GM19238 (cell line): Measurements from ENCODE around the gene PDZD8.
A peak's percentile ranks its signal among the peaks of the same experiment; 100 is the strongest.

Experiments used
- DNase-seq: peaks from one replicate; pipeline ENCODE4 v3.0.0; 2011; ENCODE audit warnings: low spot score; ENCODE audit not compliant: insufficient read length

Gene PDZD8

DNA sequence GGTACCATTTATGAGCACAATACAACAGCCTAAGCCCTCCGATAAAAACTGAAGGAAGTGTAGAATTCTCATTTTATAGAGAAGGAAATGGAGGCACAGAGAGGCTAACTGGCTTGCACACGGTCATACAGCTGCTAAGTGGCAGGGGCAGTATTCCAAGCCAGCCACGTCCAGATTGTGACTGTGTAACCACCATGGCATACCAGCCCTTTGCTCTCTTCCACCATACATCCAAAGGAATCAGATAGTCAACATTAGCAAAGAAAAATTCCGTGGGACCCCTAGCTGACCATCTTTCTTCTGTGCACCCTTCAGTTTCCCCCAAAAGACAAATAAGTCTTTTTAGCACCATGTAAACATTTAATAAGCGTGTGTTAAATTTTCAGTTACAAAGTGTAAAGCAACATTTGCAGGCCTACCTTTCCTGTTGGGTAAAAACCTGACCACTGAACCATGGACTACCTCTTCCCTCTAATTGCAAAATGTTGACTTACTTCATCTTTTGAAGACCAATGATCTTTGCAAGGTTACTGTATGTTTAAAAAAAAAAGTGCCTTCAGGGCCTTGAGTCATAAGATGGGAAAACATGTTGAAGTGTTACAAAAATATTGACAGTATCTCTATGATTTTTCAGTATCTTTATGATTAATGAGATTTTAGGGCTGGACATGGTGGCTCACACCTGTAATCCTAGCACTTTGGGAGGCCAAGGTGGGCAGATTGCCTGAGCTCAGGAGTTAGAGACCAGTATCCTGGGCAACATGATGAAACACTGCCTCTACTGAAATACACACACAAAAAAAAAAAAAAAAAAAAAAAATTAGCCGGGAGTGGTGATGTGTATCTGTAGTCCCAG is 24.3 kb upstream of the PDZD8 start:
- DNase-seq, result no peak

GRCh38 chr10:117398029-117398428 is 22.8 kb upstream of the PDZD8 start:
- no peak for DNase-seq

- no peak for DNase-seq
Observed at GRCh38 chr10:117391436-117392205, 16.4 kb upstream of the PDZD8 start.

DNA sequence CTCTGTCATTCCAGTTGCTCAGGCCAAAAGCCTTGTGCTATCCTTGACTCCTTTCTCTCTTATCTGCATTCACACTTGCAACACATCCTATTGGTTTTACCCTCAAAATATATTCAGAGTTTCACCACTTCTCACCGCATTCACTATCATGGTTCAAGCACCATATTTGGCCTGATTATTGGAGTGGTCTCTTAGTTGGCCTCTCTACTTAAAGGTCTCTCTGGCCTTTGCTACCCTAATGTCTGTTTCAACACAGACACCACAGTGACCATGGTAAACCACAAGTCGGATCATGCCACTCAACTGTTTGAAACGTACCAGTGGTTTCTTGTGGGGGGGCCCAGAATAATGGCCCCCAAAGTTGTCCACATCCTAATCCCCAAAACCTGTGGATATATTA is 15.2 kb upstream of the PDZD8 start:
- no peak for DNase-seq

- DNase-seq, result no peak
Observed at GRCh38 chr10:117386805-117387204, 11.6 kb upstream of the PDZD8 start.

DNA sequence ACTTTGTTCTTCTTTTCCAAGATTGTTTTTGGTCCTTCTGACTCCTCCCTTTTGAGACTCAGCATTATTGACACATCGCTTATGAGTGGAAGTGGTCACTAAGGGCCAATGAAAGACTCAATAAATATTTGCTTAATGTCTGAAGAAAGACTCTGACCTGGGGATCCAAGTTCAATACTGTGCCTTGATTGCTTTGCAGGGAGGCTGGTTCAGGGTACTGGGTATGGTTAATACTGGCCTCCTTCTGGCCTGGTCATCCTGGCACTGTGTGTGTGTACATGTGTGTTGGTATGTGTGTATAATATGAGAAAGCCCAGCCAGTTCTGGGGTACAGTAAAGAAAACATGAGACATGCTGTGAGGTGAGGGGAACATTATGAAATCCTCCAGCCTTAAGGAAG is 7.6 kb upstream of the PDZD8 start:
- no peak for DNase-seq

DNA sequence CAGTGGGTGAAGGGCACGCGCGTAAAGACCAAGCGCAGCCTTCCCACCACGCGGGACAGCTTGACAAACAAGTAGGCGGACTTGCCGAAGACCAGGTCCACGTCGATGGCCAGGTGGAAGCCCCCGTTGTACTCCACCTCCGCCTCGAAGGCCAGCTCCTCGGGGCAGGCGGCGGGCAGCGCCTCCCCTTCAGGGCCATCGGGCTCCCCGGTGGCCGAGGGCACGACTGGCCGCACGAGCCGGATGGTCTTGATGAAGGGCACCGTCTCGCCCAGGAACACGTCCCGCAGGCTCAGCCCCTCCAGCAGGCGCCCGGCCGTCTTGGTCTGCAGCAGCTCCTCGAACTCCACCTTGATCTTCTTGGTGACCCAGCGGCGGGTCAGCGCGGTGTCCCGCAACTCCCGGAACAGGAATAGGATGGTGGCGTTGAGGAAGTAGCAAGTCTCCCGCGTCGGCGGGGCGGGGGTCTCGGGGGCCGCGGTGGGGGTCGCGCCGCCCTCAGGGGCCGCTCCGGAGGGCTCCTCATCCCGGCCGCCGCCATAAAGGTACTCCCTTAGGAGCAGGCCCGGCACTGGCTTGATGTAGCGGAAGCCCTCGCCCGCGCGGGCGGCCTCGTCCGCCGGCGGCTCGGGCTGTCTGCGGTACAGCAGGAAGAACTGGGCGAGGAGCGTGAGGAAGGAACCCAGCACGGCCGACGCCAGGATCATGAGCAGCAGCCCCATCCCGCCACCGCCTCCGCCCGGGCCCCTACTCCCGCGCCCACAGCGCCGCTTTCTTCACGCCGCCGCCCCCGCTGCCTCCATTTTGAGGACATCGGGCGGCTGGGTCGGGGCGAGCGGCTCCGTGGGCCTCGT is 507 bp downstream of the PDZD8 start:
- DNase-seq, result peak; percentile 48

- DNase-seq, result peak; percentile 5
Observed at GRCh38 chr10:117373823-117374505, 1.3 kb downstream of the PDZD8 start.

DNA sequence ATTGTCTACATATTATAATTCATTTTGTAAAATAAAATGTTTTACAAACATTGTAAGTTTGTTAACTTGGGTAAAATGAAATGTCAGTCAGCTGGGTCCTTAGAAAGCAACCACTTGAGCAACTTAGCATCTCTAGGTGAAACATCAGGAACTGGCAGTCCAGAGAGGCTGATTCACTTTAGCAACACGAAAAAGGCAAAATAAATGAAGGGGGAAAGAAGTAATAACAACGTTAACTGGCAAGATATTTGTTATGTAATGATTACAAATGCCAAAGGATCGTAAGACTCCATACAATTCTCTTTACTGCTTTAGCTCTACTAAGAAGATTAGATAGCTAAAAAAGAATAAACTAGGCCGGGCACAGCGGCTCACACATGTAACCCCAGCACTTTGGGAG is 5.0 kb downstream of the PDZD8 start:
- no peak for DNase-seq

DNA sequence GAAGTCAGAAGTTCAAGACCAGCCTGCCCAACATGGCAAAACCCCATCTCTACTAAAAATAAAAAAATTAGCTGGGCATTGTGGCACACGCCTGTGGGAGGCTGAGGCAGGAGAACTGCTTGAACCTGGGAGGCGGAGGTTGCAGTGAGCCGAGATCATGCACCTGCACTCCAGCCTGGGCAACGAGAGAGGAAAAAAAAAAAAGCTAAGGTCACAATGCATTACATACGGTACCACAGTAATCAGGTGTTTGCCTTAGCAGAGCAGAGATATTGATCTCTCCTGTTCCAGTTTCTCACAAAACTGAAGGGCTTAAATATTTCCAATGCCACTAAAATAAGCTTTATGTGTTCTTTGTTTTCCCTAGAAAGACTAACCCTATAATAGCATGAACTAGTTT is 7.5 kb downstream of the PDZD8 start:
- no peak for DNase-seq

- no peak for DNase-seq
Observed at GRCh38 chr10:117366741-117367140, 8.5 kb downstream of the PDZD8 start.

DNA sequence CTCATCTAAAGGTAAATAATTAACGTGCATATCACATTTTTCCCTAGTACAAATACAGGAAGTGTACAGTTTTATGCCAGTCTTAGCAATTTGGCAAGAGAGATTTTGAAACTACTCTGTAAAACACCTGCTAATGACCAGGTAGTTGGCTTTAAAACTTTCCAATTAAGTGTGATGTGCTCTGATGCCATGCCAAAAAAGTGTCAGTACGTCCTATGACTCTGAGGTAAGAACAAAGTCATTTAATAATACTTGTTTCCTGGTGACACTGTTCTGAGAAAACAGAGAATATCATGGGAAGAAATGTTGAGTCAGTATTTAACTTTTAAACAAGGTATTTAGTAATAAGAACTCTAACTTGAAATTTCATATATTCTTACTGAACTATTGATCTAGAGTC is 9.6 kb downstream of the PDZD8 start:
- no peak for DNase-seq

GRCh38 chr10:117364110-117364960 is 10.9 kb downstream of the PDZD8 start:
- no peak for DNase-seq

GRCh38 chr10:117363028-117363427 is 12.2 kb downstream of the PDZD8 start:
- DNase-seq, result no peak

- no peak for DNase-seq
Observed at GRCh38 chr10:117362313-117362712, 12.9 kb downstream of the PDZD8 start.

GRCh38 chr10:117360994-117361667 is 14.1 kb downstream of the PDZD8 start:
- no peak for DNase-seq

DNA sequence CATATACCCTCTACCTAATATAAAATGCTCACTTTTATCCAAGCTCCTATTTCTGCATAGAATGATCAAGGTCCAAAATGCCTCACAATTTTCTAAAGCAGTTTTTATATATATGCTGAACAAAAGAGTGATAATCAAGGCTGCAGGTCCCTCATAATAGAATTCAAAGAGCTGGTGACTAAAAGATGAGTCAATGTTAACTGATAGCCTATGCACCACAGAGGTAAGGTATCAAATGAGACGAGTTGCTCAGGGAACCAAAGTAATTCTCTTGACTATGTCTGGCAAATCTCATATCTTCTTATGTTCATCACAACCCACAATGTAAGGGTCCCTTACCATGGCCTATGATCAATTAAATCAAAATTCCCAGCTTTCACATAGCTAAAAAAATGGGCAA is 15.2 kb downstream of the PDZD8 start:
- no peak for DNase-seq

GRCh38 chr10:117355072-117355471 is 20.2 kb downstream of the PDZD8 start:
- DNase-seq, result no peak

DNA sequence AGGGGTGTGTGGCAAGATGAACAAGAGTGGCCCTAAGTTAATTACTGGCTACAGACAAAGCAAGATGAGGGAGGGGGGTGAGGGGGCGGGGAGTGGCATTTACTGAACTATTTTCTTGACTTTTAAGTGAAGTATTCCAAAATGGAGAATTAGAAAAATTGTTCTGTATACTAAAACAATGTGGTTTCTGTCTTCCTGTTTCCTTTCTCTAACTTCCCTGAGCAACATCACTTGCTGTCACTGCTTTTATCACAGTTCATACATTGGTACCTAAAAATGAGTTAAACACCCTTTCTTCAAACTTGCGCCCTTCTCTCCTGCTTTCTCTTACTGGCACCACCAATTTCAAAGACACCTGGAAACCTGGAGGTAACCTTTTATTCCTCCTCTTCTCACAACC is 21.6 kb downstream of the PDZD8 start:
- DNase-seq, result no peak

- DNase-seq, result no peak
Observed at GRCh38 chr10:117352724-117353123, 22.5 kb downstream of the PDZD8 start.
